ENCODE measurements around the gene TBCE.
"Not testable (repeated sequence)": the region's sequence is repeated elsewhere in the genome, so short reads cannot be mapped to it uniquely, and the experiment has no call there.

Gene TBCE

DNA sequence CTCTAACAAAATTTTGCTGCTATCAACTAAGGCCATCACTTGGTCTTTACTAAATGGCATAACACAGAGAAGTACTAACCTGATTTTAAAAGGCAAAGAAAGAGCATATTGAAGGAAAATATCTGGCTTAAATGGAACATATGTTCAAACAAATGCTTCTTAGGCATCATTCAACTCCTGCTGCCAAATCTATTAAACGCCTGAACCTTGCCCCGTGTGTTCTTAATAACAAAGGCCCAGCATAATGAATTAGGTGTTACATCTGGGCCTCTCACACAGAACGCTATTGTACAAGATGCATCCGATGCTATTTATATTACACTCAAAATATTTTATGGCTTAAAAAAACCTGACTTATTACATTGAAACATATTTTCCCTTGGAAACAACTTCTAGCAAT, 88.6 kb downstream of the TBCE start:
- DNase-seq: no peak

DNA sequence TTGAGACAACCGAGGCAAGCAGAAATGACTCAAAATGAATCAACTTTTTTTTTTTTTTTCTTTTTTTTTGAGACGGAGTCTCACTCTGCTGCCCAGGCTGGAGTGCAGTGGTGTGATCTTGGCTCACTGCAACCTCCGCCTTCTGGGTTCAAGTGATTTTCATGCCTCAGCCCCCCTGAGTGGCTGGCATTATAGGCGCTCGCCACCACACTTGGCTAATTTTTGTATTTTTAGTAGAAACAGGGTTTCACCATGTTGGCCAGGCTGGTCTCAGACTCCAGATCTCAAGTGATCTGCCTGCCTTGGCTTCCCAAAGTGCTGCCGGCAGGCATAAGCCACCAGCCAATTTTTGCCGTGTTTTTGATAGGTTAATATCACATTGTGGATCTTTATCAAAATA, 90.6 kb downstream of the TBCE start:
- DNase-seq: not testable (repeated sequence)

DNA sequence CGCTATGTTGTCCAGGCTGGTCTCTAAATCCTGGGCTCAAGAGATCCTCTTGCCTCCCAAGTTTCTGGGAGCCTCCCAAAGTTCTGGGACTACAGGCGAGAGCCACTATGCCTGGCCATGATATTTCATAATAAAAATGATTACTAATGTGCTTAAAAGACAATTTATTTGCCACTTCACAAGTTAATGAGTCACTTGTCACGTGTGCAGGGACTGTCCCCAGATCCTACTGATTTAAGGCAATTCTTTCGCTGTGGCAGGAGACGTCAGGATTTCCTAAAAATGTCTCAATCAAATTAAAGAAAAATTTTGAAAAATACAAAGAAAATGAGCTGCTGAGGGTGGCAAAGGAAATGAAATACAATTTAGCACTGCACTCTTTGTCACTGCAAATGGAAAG, 93.5 kb downstream of the TBCE start:
- no peak for DNase-seq

DNA sequence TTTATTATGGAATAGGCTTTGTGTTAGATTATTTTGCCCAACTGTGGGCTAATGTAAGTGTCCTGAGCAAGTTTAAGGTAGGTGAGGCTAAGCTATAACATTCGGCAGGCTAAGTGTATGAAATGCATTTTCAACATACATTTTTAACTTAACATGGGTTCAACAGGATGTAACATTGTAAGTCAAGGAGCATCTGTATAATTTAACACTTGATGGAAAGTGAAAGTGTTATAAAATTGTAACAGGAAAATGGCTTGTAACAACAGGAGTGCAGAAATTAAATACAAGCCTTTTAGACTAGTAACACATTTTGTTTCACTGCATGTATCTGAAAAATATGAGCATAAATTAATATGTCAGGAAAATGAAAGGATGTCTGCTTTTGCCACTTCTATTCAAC, 94.7 kb downstream of the TBCE start:
- DNase-seq: no peak

DNA sequence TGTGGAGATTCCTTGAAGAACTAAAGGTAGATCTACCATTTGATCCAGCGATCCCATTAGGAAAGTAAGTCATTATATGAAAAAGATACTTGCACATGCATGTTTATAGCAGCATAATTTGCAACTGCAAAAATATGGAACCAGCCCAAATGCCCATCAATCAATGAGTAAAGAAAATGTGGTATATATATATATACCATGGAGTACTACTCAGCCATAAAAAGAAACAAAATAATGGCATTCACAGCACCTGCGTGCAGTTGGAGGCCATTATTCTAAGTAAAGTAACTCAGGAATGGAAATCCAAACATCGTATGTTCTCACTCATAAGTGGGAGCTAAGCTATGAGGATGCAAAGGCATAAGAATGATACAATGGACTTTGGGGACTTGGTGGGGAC, 95.6 kb downstream of the TBCE start:
- not testable (repeated sequence) for DNase-seq

DNA sequence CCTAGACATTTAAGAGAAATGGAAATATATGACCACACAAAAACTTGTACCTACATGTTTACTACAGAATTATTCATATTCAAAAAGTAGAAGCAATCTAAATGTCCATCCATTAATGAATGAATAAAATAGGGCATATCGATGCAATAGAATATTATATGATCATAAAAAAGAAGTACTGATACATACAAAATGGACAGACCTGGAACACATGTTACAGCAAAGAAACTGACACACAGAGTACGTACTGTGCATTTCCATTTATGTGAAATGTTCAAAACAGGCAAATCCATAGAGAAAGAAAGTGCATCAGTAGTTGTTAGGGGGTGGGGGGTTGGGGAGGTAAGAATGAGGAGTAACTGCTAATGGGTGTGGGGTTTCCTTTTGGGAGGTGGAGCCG, 97.8 kb downstream of the TBCE start:
- no peak for DNase-seq

DNA sequence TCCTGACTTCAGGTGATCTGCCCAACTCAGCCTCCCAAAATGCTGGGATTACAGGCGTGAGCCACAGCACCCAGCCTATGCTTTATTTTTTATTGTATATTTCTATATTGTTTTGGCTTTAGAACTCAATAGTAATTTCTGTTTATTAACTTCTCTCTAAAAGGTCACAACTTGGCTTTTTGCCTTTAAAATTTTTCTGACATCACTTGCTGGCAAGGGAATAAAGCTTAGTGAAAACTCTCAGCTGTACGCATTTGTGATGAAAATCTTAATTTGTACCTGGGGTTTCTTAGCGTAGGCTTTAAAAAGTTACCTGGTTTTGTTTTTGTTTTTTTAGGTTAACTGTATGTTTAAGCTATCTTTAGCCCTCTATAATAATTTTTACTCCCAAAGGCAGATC, 100.8 kb downstream of the TBCE start:
- no peak for DNase-seq

DNA sequence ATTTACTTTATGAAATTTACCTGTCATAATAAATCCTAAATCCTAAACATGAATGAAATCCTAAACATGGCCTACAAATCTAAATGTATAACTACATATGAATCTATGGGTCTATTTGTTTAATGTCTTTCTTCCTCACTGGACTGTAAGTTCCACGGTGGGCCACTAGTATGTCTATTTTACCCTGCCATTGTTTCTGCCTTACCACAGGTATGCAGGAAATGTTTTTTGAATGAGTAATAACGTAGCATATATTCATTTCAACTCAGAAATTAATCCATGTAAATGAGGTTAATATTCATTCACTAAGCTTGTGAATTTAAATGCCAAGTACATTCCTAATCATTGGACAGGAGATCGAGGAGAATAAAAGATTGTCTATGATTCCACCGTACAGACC, 101.7 kb downstream of the TBCE start:
- DNase-seq: no peak

DNA sequence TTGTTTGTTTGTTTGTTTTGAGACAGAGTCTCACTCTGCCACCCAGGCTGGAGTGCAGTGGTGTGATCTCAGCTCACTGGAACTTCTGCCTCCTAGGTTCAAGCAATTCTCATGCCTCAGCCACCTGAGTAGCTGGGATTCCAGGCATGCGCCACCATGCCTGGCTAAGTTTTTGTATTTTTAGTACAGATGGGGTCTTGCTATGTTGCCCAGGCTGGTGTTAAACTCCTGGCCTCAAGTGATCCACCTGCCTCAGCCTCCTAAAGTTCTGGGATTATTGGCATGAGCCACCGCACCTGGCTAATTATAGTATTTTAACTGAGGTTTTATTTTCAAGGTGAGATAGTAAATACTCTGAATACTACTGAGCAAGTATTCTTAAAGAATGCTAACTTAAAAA, 102.7 kb downstream of the TBCE start:
- DNase-seq: not testable (repeated sequence)

DNA sequence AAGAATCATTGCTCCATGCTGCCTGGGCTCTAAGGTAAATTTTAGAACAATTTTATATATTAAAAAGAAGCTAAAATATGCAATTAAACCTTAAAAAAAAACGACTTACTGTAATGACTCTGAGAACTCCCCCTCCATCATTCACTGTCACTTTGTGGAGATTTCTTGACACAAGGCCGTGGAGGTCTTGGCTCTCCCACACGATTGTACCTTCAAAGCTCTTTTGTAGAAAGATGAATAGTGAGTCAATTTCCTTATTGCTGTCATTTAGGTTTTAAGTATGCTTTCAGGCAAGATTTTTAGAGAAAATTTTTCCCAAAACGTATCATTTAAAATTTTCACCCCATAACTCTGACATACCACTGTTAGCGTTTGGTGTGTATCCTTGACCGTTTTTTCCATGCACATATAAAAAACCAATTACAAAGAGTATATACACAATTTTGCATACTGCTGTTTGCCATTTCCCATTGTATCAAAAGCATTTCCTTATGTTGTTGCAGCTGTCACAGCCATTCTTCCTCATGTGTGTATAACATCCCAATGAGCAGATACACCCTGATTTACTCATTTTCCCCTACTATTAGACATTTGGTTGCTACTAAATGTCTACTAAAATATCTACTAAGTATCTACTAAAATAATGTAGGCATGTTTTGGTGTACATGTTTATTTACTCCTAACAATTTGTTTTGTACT, 103.7 kb downstream of the TBCE start:
- no peak for DNase-seq

DNA sequence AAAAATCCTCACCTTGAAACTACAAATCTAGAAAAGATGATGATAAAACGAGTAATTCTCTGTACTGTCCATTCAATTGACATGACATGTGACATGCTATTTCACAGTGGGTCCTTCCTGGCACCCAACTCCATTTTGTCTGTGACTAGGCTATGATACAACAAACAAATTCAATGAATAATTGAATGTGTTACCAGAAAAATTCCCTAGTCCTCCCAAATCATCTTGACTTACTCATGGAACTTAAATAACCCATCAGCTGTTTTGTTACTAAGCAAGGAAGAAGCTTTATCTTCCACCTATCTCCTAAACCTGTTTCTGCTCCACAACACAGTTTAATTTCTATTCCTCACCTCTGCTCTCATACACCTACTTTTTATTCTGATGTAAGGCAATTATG, 106.6 kb downstream of the TBCE start:
- DNase-seq: no peak

DNA sequence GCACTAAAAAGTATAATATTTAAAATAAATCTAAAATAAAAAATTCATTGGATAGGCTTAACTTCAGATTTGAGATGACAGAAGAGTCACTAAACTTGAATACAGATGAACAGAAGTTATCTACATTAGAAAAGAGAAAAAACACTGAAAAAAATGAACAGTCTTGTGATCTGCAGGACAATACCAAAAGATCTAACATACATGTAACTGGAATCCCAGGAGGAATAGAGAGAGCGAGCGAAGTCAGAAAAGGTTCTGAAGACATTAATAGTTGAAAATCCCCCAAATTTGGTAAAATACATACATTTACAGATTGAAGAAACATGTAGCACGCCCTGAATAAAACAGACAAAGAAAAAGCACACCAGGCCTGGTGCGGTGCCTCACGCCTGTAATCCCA, 115.9 kb downstream of the TBCE start:
- DNase-seq: no peak

DNA sequence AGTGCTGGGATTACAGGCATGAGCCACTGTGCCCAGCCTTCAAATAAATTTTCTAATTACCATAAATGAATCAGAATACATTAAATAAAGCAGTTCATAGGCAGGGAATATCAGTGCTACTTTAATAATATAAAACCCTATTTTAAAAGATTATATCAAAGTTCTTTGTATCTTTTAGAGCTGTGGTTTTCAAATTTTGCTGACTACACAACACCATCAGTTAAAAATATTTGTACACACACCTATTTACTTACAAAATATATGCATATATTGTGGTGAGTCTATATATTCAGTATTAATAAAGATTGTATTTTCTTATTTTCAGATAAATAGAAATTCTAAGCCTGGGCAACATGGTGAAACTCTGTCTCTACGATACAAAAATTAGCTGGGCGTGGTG, 118.3 kb downstream of the TBCE start:
- DNase-seq: no peak

DNA sequence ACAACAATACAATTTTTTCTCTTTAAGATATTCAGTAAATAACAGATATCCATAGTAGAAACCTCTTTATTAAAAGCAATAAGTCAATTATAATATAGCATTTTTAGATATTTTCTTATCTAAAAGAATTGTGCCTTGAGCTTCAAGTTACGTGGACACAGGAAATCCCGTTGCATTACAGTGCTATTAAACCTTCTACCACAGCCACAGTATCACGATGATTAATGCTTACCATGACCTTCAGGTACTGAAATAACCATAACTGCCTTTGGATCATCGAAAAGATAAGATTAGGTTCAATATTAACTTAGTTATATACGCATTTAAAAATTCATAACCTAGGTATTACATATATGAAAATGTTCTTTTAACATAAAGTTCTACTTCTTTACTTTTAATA, 119.1 kb downstream of the TBCE start:
- no peak for DNase-seq

DNA sequence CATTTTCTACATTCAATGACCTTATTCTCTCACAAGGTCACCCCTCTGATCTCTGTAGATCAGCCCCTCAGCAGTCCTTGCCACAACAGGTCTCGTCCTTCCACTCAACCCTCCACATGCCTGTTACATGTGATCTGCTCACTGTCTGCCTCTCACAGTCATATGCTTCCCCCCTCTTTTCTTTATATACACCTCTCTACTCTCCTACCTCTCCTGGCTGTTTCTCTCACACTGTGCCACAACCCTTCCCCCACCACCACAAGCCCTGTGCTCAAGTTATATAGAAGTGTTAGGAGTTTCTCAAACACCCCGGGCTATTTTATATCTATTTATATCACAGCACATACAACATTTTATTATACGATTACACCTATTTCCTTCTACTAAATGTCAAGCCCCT, 124.4 kb downstream of the TBCE start:
- no peak for DNase-seq

DNA sequence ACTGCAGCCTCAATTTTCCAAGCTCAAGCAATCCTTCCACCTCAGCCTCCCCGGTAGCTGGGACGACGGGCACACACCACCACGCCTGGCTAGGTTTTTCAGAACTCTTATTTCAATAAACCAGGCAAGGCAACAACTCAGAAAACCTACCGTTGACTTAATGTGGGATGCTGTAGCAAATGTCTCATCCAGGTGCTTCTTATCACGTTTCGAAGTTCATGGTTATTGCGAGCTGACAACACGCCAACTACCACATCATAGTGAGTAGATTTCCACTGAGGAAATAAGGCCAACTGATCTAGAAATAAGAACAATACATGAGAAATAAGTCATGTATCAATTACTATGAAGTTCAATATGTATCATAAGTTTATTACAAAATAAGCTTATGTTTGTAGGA, 127.3 kb downstream of the TBCE start:
- DNase-seq: no peak

DNA sequence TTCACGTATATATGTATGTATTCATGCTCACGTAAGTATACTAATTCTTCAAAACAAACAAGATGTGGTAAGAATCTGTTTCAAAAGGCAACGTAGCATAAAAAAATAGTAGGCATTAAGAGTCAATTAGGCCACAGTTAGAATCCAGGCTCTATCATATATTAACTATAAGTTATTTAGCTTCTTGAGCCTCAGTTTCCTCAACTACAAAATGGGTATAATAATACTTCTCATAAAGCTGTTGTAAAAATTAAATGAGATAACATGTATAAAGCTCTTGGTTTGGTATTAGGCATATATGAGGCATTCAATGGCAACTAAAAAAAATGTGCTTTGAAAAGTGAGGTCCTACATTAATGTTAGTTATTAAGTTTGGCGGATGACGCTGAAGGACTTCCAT, 127.8 kb downstream of the TBCE start:
- DNase-seq: no peak

DNA sequence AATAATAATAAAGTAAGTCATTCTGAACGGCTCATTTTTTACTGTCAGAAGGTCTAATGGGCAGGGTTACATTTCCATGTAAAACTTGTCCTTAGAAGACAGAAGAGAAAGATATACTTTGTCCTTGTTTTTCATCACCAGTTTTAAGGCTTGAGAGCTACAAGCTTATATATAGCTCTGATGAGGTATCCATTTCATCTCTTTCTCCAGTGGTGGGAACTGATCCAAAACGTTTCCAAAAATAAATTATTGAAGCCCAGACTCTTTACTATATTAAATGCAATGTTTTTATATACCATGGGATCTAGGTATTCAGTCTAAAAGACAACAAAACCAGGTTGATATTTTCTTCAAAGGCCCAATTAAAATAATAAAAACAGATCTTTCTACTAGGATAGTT, 128.3 kb downstream of the TBCE start:
- no peak for DNase-seq

DNA sequence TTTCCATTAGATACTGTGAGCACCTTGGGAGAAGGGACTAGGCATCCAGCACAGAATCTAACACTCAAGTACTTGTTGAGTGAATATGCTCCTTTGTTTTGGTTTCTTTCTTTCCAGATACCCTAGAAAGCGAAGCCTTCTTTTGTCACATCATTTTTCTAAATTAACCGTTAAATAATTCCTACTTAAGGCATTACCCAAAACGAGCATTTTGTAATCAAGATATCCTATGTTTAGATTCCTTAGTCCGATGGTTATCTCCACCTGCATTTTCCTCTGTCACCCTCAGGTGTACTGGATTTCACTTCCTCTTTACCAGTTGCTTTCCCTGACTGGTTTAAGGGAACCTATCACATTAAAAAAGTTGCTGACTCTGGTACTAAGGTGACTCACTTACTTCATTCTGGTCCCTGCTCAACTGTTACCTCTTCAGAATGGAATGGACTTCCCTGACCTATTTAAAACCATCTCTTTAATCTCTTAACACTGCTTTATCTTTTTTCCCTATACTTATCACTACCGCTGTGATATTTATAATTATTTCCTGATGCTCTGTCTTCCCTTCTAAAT, 133.8 kb downstream of the TBCE start:
- DNase-seq: no peak

Measured in effector CD8-positive, alpha-beta T cell (primary cell).